HG02759 (cell line): ENCODE measurements around the gene PSMB7.

Experiments used
- ATAC-seq: cut with Tn5 transposase; IDR thresholded peaks from one replicate; pipeline ENCODE4 v1.9.1; 2021; ENCODE audit warnings: mild to moderate bottlenecking, moderate library complexity; ENCODE audit not compliant: unreplicated experiment

PSMB7 gene

GRCh38 chr9:124346347-124347163, 68.7 kb downstream of the PSMB7 start:
- no peak for ATAC-seq

- no peak for ATAC-seq
Measured at GRCh38 chr9:124345751-124346281, 69.4 kb downstream of the PSMB7 start.

GRCh38 chr9:124345063-124345462, 70.2 kb downstream of the PSMB7 start:
- ATAC-seq = no peak

GRCh38 chr9:124344291-124345050, 70.8 kb downstream of the PSMB7 start:
- no peak for ATAC-seq

- no peak for ATAC-seq
Measured at GRCh38 chr9:124343533-124344290, 71.5 kb downstream of the PSMB7 start.

GRCh38 chr9:124342776-124343485, 72.3 kb downstream of the PSMB7 start:
- ATAC-seq = no peak

- no peak for ATAC-seq
Measured at GRCh38 chr9:124342402-124342775, 72.9 kb downstream of the PSMB7 start.

GRCh38 chr9:124341455-124342170, 73.6 kb downstream of the PSMB7 start:
- ATAC-seq = no peak

- ATAC-seq = no peak
Measured at GRCh38 chr9:124340219-124341069, 74.8 kb downstream of the PSMB7 start.

- no peak for ATAC-seq
Measured at GRCh38 chr9:124339603-124340146, 75.6 kb downstream of the PSMB7 start.

GRCh38 chr9:124337562-124337961, 77.7 kb downstream of the PSMB7 start:
- ATAC-seq = no peak

- ATAC-seq = no peak
Measured at GRCh38 chr9:124335320-124335707, 79.9 kb downstream of the PSMB7 start.

GRCh38 chr9:124334568-124335319, 80.5 kb downstream of the PSMB7 start:
- no peak for ATAC-seq

- no peak for ATAC-seq
Measured at GRCh38 chr9:124333203-124333579, 82.1 kb downstream of the PSMB7 start.

- ATAC-seq = no peak
Measured at GRCh38 chr9:124332361-124333202, 82.7 kb downstream of the PSMB7 start.

- no peak for ATAC-seq
Measured at GRCh38 chr9:124331580-124331979, 83.7 kb downstream of the PSMB7 start.

- no peak for ATAC-seq
Measured at GRCh38 chr9:124330011-124330697, 85.1 kb downstream of the PSMB7 start.
